Progenitor cell of endocrine pancreas (in vitro differentiated cells): ENCODE measurements around the gene IL5RA. TPM values are rescaled to one million over a fixed set of nuclear protein-coding genes. Genes with fewer than 3 reads are reported as not detected.

Experiments
- DNase-seq: peaks from one replicate; pipeline ENCODE4 v3.0.0; 2021; ENCODE audit warnings: low spot score; ENCODE audit not compliant: unreplicated experiment
- H3K27ac Mint-ChIP-seq: 2 replicates; pipeline ENCODE4 v1.8.0; 2021; ENCODE audit warnings: mild to moderate bottlenecking, moderate library complexity, mixed read lengths
- H3K27me3 Mint-ChIP-seq: 2 replicates; pipeline ENCODE4 v1.8.0; 2021; ENCODE audit warnings: mixed read lengths
- H3K36me3 Mint-ChIP-seq: 2 replicates; pipeline ENCODE4 v1.8.0; 2022; ENCODE audit warnings: mixed read lengths; ENCODE audit not compliant: insufficient read depth
- H3K4me1 Mint-ChIP-seq: 2 replicates; pipeline ENCODE4 v1.8.0; 2021; ENCODE audit warnings: low read depth, mixed read lengths
- H3K4me3 Mint-ChIP-seq: 2 replicates; pipeline ENCODE4 v1.8.0; 2021; ENCODE audit warnings: low read depth, mild to moderate bottlenecking, moderate library complexity, mixed read lengths
- H3K9me3 Mint-ChIP-seq: 2 replicates; pipeline ENCODE4 v1.8.0; 2021; ENCODE audit warnings: low read depth, mixed read lengths
- total RNA-seq: library from RNA; stranded (reverse); gene quantifications from 2 replicates; pipeline ENCODE4 v1.2.1, GENCODE V29; 2021
- TF ChIP-seq, protein P1 (sequence below): fragments of 200-600 bp; sonication (generic); IDR thresholded peaks from one replicate; pipeline ENCODE4 v1.5.0; 2021; ENCODE audit warnings: antibody characterized with exemption, mild to moderate bottlenecking; ENCODE audit not compliant: unreplicated experiment

IL5RA gene
- total RNA-seq, 1 donor from 2014 or later, result not detected

- Mint-ChIP-seq H3K27ac (no peak overlapping the region), H3K36me3 (no peaks in the 10 kb centered on the region), H3K27me3 (peaks cover 10% of the 10 kb centered on the region), H3K9me3 (no peaks in the 10 kb centered on the region), H3K4me1 (no peaks in the 10 kb centered on the region), H3K4me3 (no peak overlapping the region)
- TF ChIP-seq, protein P1, sequence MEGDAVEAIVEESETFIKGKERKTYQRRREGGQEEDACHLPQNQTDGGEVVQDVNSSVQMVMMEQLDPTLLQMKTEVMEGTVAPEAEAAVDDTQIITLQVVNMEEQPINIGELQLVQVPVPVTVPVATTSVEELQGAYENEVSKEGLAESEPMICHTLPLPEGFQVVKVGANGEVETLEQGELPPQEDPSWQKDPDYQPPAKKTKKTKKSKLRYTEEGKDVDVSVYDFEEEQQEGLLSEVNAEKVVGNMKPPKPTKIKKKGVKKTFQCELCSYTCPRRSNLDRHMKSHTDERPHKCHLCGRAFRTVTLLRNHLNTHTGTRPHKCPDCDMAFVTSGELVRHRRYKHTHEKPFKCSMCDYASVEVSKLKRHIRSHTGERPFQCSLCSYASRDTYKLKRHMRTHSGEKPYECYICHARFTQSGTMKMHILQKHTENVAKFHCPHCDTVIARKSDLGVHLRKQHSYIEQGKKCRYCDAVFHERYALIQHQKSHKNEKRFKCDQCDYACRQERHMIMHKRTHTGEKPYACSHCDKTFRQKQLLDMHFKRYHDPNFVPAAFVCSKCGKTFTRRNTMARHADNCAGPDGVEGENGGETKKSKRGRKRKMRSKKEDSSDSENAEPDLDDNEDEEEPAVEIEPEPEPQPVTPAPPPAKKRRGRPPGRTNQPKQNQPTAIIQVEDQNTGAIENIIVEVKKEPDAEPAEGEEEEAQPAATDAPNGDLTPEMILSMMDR, result no peak
- DNase-seq, result no peak
Measured at GRCh38 chr3:3074551-3075257, 35.5 kb downstream of the IL5RA start.

- TF ChIP-seq, protein P1, result no peak
- H3K27me3 Mint-ChIP-seq, result no peaks in the 10 kb centered on the region
- no peak overlapping the region for H3K4me3 Mint-ChIP-seq
- H3K4me1 Mint-ChIP-seq, result no peaks in the 10 kb centered on the region
- H3K27ac Mint-ChIP-seq, result no peak overlapping the region
- H3K9me3 Mint-ChIP-seq, result no peaks in the 10 kb centered on the region
- no peaks in the 10 kb centered on the region for H3K36me3 Mint-ChIP-seq
- no peak for DNase-seq
Measured at GRCh38 chr3:3071136-3071535, 39.0 kb downstream of the IL5RA start.

DNA sequence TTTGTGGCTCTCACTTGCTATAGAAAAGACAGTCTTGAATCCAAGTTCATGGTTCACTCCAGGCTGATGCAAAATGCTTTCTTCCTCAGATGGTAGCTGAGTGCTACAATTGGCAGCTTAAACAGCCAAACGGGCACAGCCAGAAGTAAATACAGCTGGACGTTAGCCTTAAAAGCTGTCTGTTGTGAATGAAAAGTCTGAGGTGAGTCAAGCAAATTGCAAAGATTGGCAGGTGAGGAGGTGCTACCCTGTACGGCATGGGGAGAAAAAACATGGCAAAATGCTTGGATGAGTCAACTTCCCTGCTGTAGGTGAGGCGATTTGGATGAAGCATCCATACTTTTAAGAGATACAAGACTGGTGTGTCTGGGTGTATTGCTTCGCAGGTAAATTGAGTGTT lies 40.5 kb downstream of the IL5RA start:
- H3K27me3 Mint-ChIP-seq, result no peaks in the 10 kb centered on the region
- DNase-seq, result no peak
- TF ChIP-seq, protein P1, result no peak
- no peaks in the 10 kb centered on the region for H3K9me3 Mint-ChIP-seq
- H3K4me3 Mint-ChIP-seq, result no peak overlapping the region
- no peaks in the 10 kb centered on the region for H3K36me3 Mint-ChIP-seq
- H3K27ac Mint-ChIP-seq, result no peak overlapping the region
- H3K4me1 Mint-ChIP-seq, result no peaks in the 10 kb centered on the region

DNA sequence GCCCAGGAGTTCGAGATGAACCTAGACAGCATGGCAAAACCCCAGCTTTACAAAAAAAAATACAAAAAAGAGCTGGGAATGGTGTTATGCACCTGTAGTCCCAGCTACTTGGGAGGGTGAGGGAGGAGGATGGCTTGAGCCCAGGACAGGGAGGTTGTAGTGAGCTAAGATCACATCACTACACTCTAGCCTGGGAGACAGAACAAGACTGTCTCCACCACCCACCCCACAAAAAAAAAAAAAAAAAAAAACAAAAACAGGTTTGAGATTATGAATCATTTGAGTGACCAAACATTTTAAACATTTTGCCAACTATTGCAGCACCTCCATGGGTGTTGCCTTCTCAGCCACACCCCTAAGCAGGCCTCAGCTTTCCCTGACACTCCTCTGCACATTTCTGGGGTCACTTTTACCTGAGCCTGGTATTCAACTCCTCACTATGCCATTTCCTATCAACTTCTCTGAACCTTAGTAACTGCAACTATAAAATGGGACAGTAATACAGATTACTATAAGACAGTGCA lies 41.8 kb downstream of the IL5RA start:
- TF ChIP-seq, protein P1, result no peak
- Mint-ChIP-seq H3K4me3 (no peak overlapping the region), H3K9me3 (no peaks in the 10 kb centered on the region), H3K27me3 (no peaks in the 10 kb centered on the region), H3K27ac (no peak overlapping the region), H3K36me3 (no peaks in the 10 kb centered on the region), H3K4me1 (no peaks in the 10 kb centered on the region)
- DNase-seq, result no peak

DNA sequence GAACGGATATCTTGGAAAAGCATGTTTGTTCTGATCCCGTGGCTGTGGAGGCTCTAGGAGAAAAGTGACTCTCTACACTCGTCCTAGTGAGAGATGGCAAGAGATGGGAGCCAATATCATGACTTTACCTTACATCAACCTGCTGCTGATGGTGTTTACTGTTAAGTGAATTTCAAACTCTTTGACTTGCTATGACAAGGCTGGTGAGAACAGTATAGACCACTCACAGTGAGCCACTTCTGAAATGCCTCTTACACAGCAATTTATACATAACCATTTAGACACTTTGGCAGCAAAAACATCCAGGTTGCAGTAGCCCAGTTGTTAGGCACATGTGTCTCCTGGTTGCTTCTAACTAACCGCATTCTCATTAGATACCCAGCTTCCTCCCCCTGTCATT lies 43.3 kb downstream of the IL5RA start:
- TF ChIP-seq, protein P1, result no peak
- H3K27ac Mint-ChIP-seq, result no peak overlapping the region

More for the DNA sequence above, 43.3 kb downstream of the IL5RA start:
- no peaks in the 10 kb centered on the region for H3K27me3 Mint-ChIP-seq
- no peaks in the 10 kb centered on the region for H3K9me3 Mint-ChIP-seq
- no peaks in the 10 kb centered on the region for H3K4me1 Mint-ChIP-seq
- no peak overlapping the region for H3K4me3 Mint-ChIP-seq
- DNase-seq, result no peak
- no peaks in the 10 kb centered on the region for H3K36me3 Mint-ChIP-seq
